RWPE1 (cell line): ENCODE data around the gene CMAS.

Source experiments
- CTCF ChIA-PET: fragments of 350-600 bp; sonication (Branson Sonifier 250); formaldehyde crosslinking; extraction: SDS; loops from one replicate; lab custom pipeline; 2021; lab: Yijun Ruan, JAX
- POLR2A ChIA-PET: fragments of 400-600 bp; formaldehyde crosslinking; extraction: SDS; loops from one replicate; lab custom pipeline; 2020; ENCODE audit warnings: antibody characterized with exemption; ENCODE audit not compliant: low non-redundant PET; lab: Yijun Ruan, JAX
- DNase-seq: peaks from one replicate; pipeline ENCODE4 v3.0.0; 2012; ENCODE audit warnings: low spot score
- H3K27ac ChIP-seq: fragments of 450-650 bp; 2 replicates; pipeline ENCODE4 v1.5.1; 2017
- CTCF ChIP-seq: fragments of 450-650 bp; conservative IDR thresholded peaks from 2 replicates; pipeline ENCODE4 v1.5.1; 2017; ENCODE audit warnings: low read depth, mild to moderate bottlenecking

The CMAS gene

DNA sequence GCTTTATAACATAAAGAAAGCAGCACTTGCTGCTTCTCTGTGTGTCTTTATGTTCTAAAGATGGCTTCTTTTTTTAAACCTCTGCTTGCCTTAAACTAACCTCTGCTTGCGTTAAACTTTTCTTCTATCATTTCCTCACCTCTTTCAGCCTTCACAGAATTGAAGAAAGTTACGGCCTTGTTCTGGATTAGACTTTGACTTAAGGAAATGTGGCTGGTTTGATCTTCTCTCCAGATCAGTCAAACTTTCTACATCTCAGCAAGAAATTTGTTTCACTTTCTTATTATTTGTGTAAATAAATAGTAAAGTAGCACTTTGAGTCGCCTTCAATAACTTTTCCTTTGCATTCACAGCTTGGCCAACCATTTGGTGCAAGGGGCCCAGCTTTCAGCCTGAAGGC, 64.2 kb downstream of the CMAS start:
- no peak for TF ChIP-seq CTCF
- DNase-seq, result no peak
- no peak overlapping the region for H3K27ac ChIP-seq
- ChIA-PET CTCF (no interaction called here), POLR2A (no interaction called here)
